ENCODE results near the gene LIPM. TPM values are rescaled to one million over a fixed set of nuclear protein-coding genes. Genes with fewer than 3 reads are reported as not detected.

LIPM gene
- total RNA-seq, 1 experiment from 2014 or later = not detected

DNA sequence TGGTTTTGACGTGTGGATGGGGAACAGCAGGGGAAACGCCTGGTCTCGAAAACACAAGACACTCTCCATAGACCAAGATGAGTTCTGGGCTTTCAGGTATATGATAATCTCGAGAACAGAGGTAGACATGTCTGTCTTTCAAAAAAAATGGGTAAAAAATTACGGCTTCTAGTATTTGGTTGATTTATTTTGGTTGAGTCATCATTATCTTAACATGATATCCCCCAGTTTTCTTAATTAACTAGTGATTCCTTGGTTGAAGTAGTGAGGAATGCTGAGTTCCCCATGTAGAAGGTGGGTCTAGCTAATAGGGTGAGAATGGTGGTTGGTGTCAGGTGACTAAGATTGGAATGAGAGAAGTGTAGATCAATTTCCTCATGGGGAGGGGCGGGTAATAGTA, 10.7 kb downstream of the LIPM start:
- Histone ChIP-seq H3F3A (ENCODE audit: low read length, unreplicated experiment) (no peaks in the 10 kb centered on the region), H3K9ac (ENCODE audit: low read length) (no peak overlapping the region), H3K4me1 (ENCODE audit: insufficient read depth, low read length) (peaks cover 19% of the 10 kb centered on the region), H3K27ac (ENCODE audit: low read length) (no peak overlapping the region), H3K9me2 (replicated peaks; ENCODE audit: low read length) (no peaks in the 10 kb centered on the region), H3K27me3 (ENCODE audit: low read length) (no peaks in the 10 kb centered on the region), H3K4me2 (ENCODE audit: low read length) (no peak overlapping the region), H3K79me2 (ENCODE audit: low read length) (no peaks in the 10 kb centered on the region), H2AFZ (ENCODE audit: low read length) (no peak overlapping the region), H3K4me3 (ENCODE audit: low read length) (no peak overlapping the region), H3K36me3 (ENCODE audit: low read depth, low read length) (no peaks in the 10 kb centered on the region), H3K9me3 (ENCODE audit: low read length) (no peaks in the 10 kb centered on the region), H4K20me1 (ENCODE audit: low read length) (no peaks in the 10 kb centered on the region)
- ChIA-PET POLR2A (ENCODE audit: unreplicated experiment) (no interaction called here), CTCF (no interaction called here)
- DNase-seq (no peak), ATAC-seq (no peak)
- no TSS peak for BruUV-seq (replicated peaks)
- intact Hi-C loops (cut with micrococcal nuclease) = no loop called here
- TF ChIP-seq EZH2 (IDR thresholded peaks at IDR 0.05; ENCODE audit: low read length, unreplicated experiment) = no peak
- TF ChIP-seq, protein P1, sequence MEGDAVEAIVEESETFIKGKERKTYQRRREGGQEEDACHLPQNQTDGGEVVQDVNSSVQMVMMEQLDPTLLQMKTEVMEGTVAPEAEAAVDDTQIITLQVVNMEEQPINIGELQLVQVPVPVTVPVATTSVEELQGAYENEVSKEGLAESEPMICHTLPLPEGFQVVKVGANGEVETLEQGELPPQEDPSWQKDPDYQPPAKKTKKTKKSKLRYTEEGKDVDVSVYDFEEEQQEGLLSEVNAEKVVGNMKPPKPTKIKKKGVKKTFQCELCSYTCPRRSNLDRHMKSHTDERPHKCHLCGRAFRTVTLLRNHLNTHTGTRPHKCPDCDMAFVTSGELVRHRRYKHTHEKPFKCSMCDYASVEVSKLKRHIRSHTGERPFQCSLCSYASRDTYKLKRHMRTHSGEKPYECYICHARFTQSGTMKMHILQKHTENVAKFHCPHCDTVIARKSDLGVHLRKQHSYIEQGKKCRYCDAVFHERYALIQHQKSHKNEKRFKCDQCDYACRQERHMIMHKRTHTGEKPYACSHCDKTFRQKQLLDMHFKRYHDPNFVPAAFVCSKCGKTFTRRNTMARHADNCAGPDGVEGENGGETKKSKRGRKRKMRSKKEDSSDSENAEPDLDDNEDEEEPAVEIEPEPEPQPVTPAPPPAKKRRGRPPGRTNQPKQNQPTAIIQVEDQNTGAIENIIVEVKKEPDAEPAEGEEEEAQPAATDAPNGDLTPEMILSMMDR (conservative IDR thresholded peaks at IDR 0.05; ENCODE audit: low read depth, low read length) = no peak

DNA sequence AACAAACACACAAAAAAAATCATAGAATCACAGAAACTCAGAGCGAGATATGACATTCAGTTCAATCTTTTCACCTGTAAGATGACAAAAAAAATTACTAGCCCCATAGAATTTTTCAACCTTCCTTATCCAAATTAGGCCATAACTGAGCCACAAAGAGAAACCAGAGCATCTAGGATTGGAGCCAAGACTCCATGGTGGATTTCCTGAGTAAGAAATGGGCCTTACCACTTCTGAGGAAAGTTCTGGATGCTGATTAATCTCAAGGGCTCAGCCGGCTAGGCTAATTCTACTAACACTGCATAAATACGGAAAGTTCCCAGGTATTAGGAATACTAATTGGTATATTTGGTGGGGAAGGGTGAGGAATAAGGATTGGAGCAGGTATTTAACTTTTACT, 16.8 kb downstream of the LIPM start:
- H3K4me1 ChIP-seq (ENCODE audit: insufficient read depth, low read length) = no peaks in the 10 kb centered on the region
- BruUV-seq (replicated peaks) = no TSS peak
- ChIA-PET POLR2A (ENCODE audit: unreplicated experiment) (no interaction called here), CTCF (no interaction called here)
- no peak overlapping the region for H3K9ac ChIP-seq (ENCODE audit: low read length)
- H4K20me1 ChIP-seq (ENCODE audit: low read length) = no peaks in the 10 kb centered on the region
- no peaks in the 10 kb centered on the region for H3F3A ChIP-seq (ENCODE audit: low read length, unreplicated experiment)
- no peaks in the 10 kb centered on the region for H3K27me3 ChIP-seq (ENCODE audit: low read length)
- DNase-seq (no peak), ATAC-seq (no peak)
- H3K4me2 ChIP-seq (ENCODE audit: low read length) = no peak overlapping the region
- no peak overlapping the region for H3K4me3 ChIP-seq (ENCODE audit: low read length)
- no peaks in the 10 kb centered on the region for H3K9me2 ChIP-seq (replicated peaks; ENCODE audit: low read length)
- intact Hi-C loops (cut with micrococcal nuclease) = no loop called here
- no peak overlapping the region for H3K27ac ChIP-seq (ENCODE audit: low read length)
- H3K9me3 ChIP-seq (ENCODE audit: low read length) = no peaks in the 10 kb centered on the region
- H2AFZ ChIP-seq (ENCODE audit: low read length) = no peak overlapping the region
- no peaks in the 10 kb centered on the region for H3K36me3 ChIP-seq (ENCODE audit: low read depth, low read length)
- no peaks in the 10 kb centered on the region for H3K79me2 ChIP-seq (ENCODE audit: low read length)
- TF ChIP-seq, protein P1 (conservative IDR thresholded peaks at IDR 0.05; ENCODE audit: low read depth, low read length) = no peak
- TF ChIP-seq EZH2 (IDR thresholded peaks at IDR 0.05; ENCODE audit: low read length, unreplicated experiment) (no peak), EZH2phosphoT487 (IDR thresholded peaks at IDR 0.05; ENCODE audit: borderline replicate concordance, low read length) (no peak)

DNA sequence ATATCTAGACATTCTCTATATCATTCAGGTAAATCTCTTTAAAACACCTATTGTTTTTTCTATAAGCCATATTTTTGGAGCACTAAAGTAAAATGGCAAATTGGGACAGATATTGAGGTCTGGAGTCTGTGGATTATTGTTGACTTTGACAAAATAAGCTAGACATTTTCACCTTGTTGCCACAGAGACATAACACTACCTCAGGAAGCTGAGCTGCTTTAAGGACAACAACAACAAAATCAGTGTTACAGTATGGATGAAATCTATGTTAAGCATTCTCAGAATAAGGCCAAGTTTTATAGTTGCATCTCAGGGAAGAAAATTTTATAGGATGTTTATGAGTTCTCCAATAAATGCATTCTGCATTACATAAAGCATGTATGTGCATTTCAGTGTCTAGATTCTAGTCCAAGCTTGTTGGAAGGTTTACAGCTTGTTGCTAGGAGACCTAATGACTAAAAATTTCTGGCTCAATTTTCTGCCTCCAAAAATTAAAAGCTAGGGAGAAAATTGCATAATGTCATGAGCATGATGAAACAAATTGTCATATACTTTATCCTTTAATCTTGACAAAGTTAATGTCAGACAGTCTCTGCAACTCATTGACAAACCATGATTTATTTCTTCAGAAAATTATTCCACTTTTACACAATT, 18.3 kb downstream of the LIPM start:
- Histone ChIP-seq H3K36me3 (ENCODE audit: low read depth, low read length) (no peaks in the 10 kb centered on the region), H3K4me1 (ENCODE audit: insufficient read depth, low read length) (no peaks in the 10 kb centered on the region), H3K9me3 (ENCODE audit: low read length) (no peaks in the 10 kb centered on the region), H3K4me2 (ENCODE audit: low read length) (no peak overlapping the region), H3K79me2 (ENCODE audit: low read length) (no peaks in the 10 kb centered on the region), H3K9ac (ENCODE audit: low read length) (no peak overlapping the region), H3F3A (ENCODE audit: low read length, unreplicated experiment) (no peaks in the 10 kb centered on the region), H4K20me1 (ENCODE audit: low read length) (no peaks in the 10 kb centered on the region), H3K9me2 (replicated peaks; ENCODE audit: low read length) (no peaks in the 10 kb centered on the region), H3K4me3 (ENCODE audit: low read length) (no peak overlapping the region), H3K27me3 (ENCODE audit: low read length) (no peaks in the 10 kb centered on the region), H2AFZ (ENCODE audit: low read length) (no peak overlapping the region), H3K27ac (ENCODE audit: low read length) (no peak overlapping the region)
- CTCF ChIA-PET = interaction anchor here (0.7 kb wide), 1 partner anchor 334 kb away, joined by 3 read pairs; no protein-coding TSS in a partner anchor
- no TSS peak for BruUV-seq (replicated peaks)
- TF ChIP-seq EZH2phosphoT487 (IDR thresholded peaks at IDR 0.05; ENCODE audit: borderline replicate concordance, low read length) (no peak), EZH2 (IDR thresholded peaks at IDR 0.05; ENCODE audit: low read length, unreplicated experiment) (no peak)
- TF ChIP-seq, protein P1 (conservative IDR thresholded peaks at IDR 0.05; ENCODE audit: low read depth, low read length) = no peak
- ATAC-seq (no peak), DNase-seq (peak; percentile 28)
- intact Hi-C loops (cut with micrococcal nuclease) = no loop called here
- POLR2A ChIA-PET (ENCODE audit: unreplicated experiment) = no interaction called here

All from PC-3 (cell line).